Stimulated activated naive B cell treated with anti-CD40 and anti-IgM and Interleukin-4, amounts not matched to agents 10 μg/mL and 1 μg/mL and 100 μg/mL, for 72 hours (primary cell): ENCODE data around the gene DYNLRB1.

Source experiments
- ATAC-seq, 2 donors: fragments of 150-1000 bp; cut with Tn5 transposase; replicated peaks; 2 replicates each; pipeline ENCODE4 v1.10.0; 2021; ENCODE audit warnings: moderate library complexity in 1 of 2
- DNase-seq: peaks from one replicate; pipeline ENCODE4 v3.0.0; 2021
- H3K27ac Mint-ChIP-seq: one replicate; pipeline ENCODE4 v1.8.0; 2022; ENCODE audit warnings: mild to moderate bottlenecking, mixed read lengths
- H3K27me3 Mint-ChIP-seq, 2 donors: one replicate each; pipeline ENCODE4 v1.8.0; 2022; ENCODE audit warnings: mixed read lengths in 2 of 2
- H3K36me3 Mint-ChIP-seq, 2 donors: one replicate each; pipeline ENCODE4 v1.8.0; 2022; ENCODE audit warnings: mixed read lengths in 2 of 2, mild to moderate bottlenecking in 1 of 2
- H3K4me1 Mint-ChIP-seq, 2 donors: one replicate each; pipeline ENCODE4 v1.8.0; 2022; ENCODE audit warnings: mixed read lengths in 2 of 2, mild to moderate bottlenecking in 1 of 2
- H3K4me3 Mint-ChIP-seq, 2 donors: one replicate each; pipeline ENCODE4 v1.8.0; 2022; ENCODE audit warnings: mild to moderate bottlenecking in 2 of 2, mixed read lengths in 2 of 2, moderate library complexity in 1 of 2
- H3K9me3 Mint-ChIP-seq, 2 donors: one replicate each; pipeline ENCODE4 v1.8.0; 2022; ENCODE audit warnings: mixed read lengths in 2 of 2, mild to moderate bottlenecking in 1 of 2

The DYNLRB1 gene

DNA sequence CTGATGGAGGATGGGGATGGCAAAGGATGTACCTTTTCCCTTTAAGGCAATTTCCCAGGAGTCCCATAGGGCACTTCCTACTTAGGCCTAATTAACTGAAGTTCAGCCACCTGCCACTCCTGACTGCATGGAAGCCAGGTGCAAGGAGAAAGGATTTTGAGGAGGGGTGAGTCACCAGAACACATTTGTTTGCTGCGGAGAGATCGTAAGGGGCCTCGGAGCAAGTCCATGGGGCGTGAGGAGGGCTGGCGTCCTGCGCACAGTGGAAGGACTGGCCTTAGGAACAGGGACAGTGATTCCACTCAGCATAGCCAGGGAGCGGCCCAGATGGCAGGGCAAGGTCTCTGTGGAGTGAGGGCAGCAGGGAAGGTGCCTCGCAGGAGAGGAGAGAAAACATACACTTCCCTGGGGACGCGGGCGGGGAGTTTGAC lies 30.5 kb downstream of the DYNLRB1 start:
- peaks cover 0 to 1% of the 10 kb centered on the region in 2 donors for H3K9me3 Mint-ChIP-seq
- no peak overlapping the region for H3K4me3 Mint-ChIP-seq
- ATAC-seq (no peak), DNase-seq (no peak)
- H3K36me3 Mint-ChIP-seq, result peaks cover 19% of the 10 kb centered on the region in 2 donors
- peaks cover 2 to 13% of the 10 kb centered on the region in 2 donors for H3K4me1 Mint-ChIP-seq
- peaks cover 19 to 21% of the 10 kb centered on the region in 2 donors for H3K27me3 Mint-ChIP-seq
- H3K27ac Mint-ChIP-seq, result no peak overlapping the region

DNA sequence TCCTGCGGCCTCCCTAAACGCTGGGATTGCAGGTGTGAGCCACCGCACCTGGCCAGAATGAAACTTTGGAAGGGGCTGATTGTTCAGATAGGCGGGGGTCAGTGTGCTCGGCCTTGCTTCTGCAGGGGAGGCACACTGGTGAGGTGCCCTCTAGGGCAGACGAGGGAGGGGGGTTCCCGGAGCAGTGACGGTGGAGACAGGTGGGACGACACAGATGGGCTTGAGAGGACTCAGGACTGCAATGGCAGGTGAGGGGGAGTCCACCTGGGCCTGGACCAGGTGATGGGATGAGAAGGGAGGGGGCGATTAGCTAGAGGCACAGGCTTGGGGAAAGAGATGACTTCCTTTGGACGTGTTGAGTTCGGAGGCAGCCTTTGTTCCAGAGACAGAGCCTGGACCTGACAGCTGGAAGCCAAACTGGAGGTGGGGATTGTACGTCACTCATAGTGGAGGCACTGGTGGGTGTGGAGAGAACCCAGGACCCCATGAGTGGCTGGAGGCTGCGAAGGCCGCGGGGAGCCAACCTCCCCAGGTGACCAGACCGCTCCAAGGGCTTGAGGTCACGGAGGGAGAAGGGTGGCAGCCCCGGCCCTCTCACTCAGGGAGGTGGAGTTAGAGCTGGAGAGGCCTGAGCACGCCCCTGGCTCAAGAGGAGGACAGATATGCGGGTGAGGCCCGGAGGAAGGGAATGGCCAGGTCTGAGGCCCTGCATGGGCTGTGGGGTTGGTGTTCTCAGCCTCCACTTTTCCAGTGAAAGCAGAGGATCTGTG lies 31.8 kb downstream of the DYNLRB1 start:
- no peak overlapping the region for H3K4me3 Mint-ChIP-seq
- peaks cover 10 to 12% of the 10 kb centered on the region in 2 donors for H3K36me3 Mint-ChIP-seq
- H3K27ac Mint-ChIP-seq, result no peak overlapping the region
- ATAC-seq (no peak), DNase-seq (no peak)
- peaks cover 19 to 21% of the 10 kb centered on the region in 2 donors for H3K27me3 Mint-ChIP-seq
- H3K4me1 Mint-ChIP-seq, result peaks cover 2 to 13% of the 10 kb centered on the region in 2 donors
- H3K9me3 Mint-ChIP-seq, result peaks cover 0 to 1% of the 10 kb centered on the region in 2 donors

DNA sequence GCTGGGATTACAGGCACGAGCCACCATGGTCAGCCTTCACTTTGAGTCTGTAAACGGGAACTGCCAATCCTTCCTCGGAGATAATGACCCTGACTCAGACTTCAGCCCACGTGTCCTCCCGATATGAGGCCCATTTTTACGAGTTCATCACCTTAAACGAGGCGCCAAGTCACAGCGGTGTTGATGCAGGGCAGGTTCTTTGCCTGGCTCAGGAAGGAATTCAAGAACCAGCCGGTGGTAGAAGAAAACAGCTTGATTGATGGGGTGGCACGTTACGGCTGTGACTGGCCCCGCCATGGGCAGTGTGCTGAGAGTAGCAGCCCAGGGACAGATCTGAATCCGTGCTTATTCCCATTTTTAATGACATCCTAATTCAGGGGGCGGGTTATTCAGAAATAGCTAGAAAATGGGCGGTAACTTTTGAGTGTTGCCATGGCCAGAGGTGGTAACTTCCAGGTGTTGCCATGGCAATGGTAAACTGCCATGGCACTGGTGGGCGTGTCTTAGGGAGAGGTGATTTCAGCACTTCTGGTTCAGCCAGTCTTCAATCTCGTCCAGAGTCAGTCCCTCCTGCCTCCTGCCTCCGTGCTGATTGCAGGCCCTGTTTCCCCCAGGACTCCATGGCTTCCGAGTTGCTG lies 33.2 kb downstream of the DYNLRB1 start:
- peaks cover 0 to 1% of the 10 kb centered on the region in 2 donors for H3K9me3 Mint-ChIP-seq
- no peak overlapping the region for H3K27ac Mint-ChIP-seq
- peaks cover 0 to 8% of the 10 kb centered on the region in 2 donors for H3K36me3 Mint-ChIP-seq
- no peak overlapping the region for H3K4me3 Mint-ChIP-seq
- ATAC-seq (peak; percentile 50 to 53), DNase-seq (no peak)
- peaks cover 19 to 21% of the 10 kb centered on the region in 2 donors for H3K27me3 Mint-ChIP-seq
- peaks cover 0 to 13% of the 10 kb centered on the region in 2 donors for H3K4me1 Mint-ChIP-seq

DNA sequence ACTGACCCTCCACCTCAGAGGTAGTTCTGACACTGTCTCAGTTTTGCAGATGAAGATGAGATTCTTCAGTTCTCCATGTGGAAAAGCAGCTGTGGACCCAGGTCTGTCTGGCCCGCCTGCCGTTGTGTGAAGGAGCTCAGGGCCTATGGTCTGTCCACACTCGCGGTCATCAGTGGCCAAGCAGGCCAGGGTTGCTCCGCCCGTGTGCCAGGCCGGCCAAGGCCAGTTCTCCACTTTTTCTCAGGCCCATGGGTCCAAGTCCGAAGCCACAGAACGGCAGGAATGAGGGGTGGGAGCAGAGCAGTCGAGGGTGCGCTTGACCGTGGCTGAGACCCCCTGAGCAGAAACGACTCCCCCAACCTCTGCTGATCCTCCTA lies 33.7 kb downstream of the DYNLRB1 start:
- peaks cover 0 to 1% of the 10 kb centered on the region in 2 donors for H3K9me3 Mint-ChIP-seq
- H3K4me3 Mint-ChIP-seq, result no peak overlapping the region
- ATAC-seq (no peak), DNase-seq (no peak)
- peaks cover 0 to 9% of the 10 kb centered on the region in 2 donors for H3K4me1 Mint-ChIP-seq
- H3K36me3 Mint-ChIP-seq, result peaks cover 0 to 8% of the 10 kb centered on the region in 2 donors
- H3K27me3 Mint-ChIP-seq, result peaks cover 17 to 19% of the 10 kb centered on the region in 2 donors
- no peak overlapping the region for H3K27ac Mint-ChIP-seq

DNA sequence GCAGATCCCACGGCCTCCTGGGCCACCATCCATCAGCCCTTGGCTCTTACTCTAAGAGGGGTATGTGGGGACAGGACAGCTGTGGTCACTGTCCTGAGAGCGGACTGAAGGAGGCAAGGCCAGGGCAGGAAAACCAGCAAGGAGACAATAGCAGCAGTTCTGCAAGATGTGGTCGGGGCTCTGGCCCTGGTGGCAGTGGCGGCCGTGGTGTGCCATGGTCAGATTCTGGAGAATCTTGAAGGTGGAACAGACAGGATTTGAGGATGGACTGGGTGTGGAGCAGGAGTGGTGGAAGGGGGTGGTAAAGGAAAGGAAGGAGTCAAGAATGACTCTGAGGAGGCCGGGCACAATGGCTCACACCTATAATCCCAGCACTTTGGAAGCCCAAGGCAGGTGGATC lies 36.3 kb downstream of the DYNLRB1 start:
- H3K4me3 Mint-ChIP-seq, result no peak overlapping the region
- H3K36me3 Mint-ChIP-seq, result peaks cover 0 to 3% of the 10 kb centered on the region in 2 donors
- H3K9me3 Mint-ChIP-seq, result no peaks in the 10 kb centered on the region
- H3K27me3 Mint-ChIP-seq, result peaks cover 7 to 9% of the 10 kb centered on the region in 2 donors
- no peak overlapping the region for H3K27ac Mint-ChIP-seq
- DNase-seq (no peak), ATAC-seq (no peak)
- peaks cover 0 to 8% of the 10 kb centered on the region in 2 donors for H3K4me1 Mint-ChIP-seq

DNA sequence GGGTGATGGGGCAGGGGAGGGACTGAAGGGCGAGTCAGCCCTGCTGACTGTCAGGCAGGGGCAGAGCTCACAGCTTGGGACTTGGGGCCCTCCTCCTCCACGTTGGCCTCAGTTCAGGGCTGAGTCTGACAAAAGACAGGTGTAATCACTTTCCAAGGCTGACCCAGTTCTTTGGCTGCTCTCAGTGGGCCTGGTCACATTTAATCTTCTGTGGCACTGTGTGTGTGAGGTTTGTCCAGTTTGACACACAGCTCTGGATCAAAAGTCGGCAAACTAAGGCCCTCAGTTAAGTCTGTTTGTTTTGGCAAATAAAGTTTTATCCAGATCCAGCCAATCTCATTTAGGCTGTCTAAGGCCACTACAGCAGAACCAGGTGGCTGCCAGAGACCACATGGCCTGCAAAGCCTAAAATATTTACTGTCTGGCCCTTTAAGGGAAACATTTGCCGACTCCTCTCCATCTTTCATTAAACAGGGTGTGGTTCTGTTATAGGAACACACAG lies 37.2 kb downstream of the DYNLRB1 start:
- no peaks in the 10 kb centered on the region for H3K36me3 Mint-ChIP-seq
- ATAC-seq (no peak), DNase-seq (no peak)
- peaks cover under 1 to 7% of the 10 kb centered on the region in 2 donors for H3K27me3 Mint-ChIP-seq
- H3K27ac Mint-ChIP-seq, result no peak overlapping the region
- H3K4me1 Mint-ChIP-seq, result peaks cover 5 to 15% of the 10 kb centered on the region in 2 donors
- no peak overlapping the region for H3K4me3 Mint-ChIP-seq
- no peaks in the 10 kb centered on the region for H3K9me3 Mint-ChIP-seq

DNA sequence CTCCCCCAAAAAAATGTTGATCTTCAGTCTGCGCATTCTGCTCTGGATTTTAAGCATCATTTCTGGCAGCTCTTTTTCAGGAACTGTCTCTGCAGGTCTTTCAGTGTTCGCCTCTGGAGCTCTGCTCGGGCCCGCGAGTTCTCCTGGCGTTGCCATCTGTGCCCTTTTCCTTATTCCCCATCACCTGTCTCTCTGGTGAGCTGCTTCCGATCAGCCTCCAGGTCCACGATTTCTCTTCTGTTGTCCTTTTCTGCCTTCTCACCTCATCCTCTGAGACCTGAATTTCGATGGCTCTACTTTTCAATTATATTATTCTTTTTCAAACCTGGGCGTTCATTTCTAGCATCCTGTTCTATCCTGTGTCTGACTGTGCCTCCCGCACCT lies 41.7 kb downstream of the DYNLRB1 start:
- ATAC-seq (no peak), DNase-seq (no peak)
- Mint-ChIP-seq H3K4me1 (peaks cover 7 to 9% of the 10 kb centered on the region in 2 donors), H3K4me3 (peak overlapping the region; percentile 90 to 91), H3K9me3 (no peaks in the 10 kb centered on the region), H3K27me3 (no peaks in the 10 kb centered on the region), H3K27ac (peak overlapping the region; percentile 94), H3K36me3 (peaks cover 0 to 6% of the 10 kb centered on the region in 2 donors)

DNA sequence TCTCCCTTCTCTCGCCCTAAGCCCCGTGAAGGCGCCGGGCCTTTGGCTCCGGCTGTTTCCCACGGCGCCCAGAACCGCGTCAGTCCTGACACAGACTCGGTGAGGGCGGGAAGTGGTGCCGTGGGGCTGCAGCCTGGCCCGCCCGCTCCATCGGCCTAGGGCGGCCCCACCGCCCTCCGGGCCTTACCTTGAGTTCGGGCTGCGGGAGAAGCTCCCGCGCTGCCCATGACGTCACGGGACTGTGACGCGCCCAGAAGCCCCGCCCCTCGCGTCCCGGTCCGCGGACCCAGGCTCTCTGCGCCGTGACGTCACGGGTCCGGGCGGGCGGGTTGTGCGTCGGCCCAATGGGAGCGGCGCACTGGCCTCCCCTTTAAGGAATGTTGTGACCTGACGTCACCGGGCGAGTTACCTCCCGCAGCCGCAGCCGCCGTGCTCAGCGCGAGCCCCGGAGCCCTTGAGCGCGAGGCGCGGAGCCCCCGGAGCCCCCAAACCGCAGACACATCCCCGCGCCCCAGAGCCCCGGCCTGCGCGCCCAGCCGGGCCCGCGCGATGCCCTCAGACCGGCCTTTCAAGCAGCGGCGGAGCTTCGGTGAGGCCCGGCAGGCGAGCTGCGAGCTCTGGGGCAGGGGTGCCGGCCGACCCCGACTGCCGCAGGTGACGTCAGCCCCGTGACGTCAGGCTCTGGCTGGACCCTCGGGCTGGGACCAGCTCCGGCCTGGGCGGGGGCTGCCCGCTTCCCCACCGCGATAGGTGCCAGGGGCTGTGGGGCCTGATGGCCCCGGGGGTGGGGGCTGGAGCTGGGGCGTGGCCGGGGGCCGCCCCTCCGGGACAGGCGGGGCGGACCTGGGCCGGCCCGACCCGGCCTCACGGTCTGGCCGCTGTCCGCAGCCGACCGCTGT lies 42.3 kb downstream of the DYNLRB1 start, which contains the start of gene MAP1LC3A:
TSS of gene MAP1LC3A (plus strand) at position 399 of the 899 bp plus-strand sequence. CDS start at position 550, 151 bp downstream.
- Mint-ChIP-seq H3K27me3 (no peaks in the 10 kb centered on the region), H3K9me3 (no peaks in the 10 kb centered on the region), H3K27ac (peak within 1 kb of the TSS; percentile 94), H3K4me1 (peaks cover 7 to 9% of the 10 kb centered on the region in 2 donors), H3K4me3 (peak within 1 kb of the TSS; percentile 90 to 91), H3K36me3 (peaks cover 0 to 6% of the 10 kb centered on the region in 2 donors)
- DNase-seq (peak; percentile 75), ATAC-seq (peak; percentile 83 to 86)

DNA sequence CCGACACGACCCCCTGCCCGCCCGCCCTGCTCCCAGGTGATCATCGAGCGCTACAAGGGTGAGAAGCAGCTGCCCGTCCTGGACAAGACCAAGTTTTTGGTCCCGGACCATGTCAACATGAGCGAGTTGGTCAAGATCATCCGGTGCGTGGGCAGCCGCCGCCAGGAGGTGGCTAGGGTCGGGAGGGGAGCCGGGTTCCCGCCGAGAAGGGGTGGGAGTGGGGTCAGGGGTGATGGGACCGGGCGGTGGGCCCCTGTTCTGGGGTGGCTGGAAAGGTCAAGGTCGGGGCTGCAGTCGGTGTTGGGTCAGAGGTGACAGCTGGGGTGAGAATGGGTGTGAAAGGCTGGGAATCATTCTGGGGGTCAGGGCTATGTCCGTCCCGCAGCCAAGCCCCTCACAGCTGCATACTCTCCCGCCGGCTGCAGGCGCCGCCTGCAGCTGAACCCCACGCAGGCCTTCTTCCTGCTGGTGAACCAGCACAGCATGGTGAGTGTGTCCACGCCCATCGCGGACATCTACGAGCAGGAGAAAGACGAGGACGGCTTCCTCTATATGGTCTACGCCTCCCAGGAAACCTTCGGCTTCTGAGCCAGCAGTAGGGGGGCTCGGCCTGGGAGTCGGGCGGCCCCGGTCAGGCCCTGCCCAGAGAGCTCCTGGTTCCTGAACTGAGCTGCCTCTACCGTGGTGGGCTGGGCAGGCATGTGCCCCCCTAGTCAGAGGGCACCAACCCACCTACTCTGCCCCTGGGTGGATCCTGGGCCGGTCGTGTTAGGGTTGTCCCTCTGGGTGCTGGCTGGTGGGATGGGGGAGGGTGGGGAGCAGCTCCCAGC lies 43.3 kb downstream of the DYNLRB1 start:
- Mint-ChIP-seq H3K4me3 (peak overlapping the region; percentile 46 to 62), H3K27ac (peak overlapping the region; percentile 52), H3K9me3 (no peaks in the 10 kb centered on the region), H3K27me3 (no peaks in the 10 kb centered on the region), H3K4me1 (peaks cover 7 to 10% of the 10 kb centered on the region in 2 donors), H3K36me3 (peaks cover 0 to 8% of the 10 kb centered on the region in 2 donors)
- ATAC-seq (no peak), DNase-seq (no peak)

DNA sequence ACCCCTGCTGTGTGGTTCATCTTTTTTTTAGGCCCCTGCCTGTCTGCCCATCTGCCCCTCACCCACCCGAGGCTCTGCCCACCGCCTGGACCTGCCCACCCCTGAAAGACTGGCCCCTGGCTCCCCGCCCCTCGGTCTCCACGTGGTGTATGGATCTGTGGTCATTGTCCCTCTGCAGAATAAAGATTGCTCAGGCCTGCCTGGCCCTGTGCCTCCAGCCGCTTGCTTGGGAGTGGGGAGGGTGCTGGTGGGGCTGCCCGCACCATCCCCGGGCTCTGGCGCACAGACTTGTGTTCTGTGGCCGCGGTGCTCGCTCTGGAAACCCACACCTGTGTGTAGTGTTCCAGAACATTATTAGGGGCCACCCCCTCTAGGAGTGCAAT lies 43.9 kb downstream of the DYNLRB1 start:
- H3K27ac Mint-ChIP-seq, result peak overlapping the region; percentile 75

DNA sequence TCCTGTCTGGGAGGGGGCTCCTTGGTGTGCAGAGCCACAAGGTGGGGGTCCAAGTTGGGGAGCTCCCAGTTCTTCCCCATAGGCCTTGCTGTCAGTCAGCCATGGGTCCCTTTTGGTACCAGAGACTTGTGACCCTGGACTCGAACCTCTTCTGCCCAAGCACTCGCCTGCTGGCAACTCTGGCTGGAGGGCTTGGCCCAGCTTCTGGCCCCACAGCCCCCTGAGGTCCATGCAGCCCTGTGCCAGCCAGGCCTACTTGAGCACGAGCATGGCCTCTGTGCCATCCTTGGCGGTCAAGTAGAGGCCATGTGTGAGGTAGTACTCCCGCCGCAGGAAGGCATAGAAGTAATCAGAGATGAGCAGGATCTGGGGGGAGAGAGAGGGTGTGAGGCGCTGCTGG lies 44.4 kb downstream of the DYNLRB1 start:
- DNase-seq (no peak), ATAC-seq (no peak)
- H3K4me1 Mint-ChIP-seq, result peaks cover 7 to 15% of the 10 kb centered on the region in 2 donors
- peaks cover 2 to 10% of the 10 kb centered on the region in 2 donors for H3K36me3 Mint-ChIP-seq
- no peak overlapping the region for H3K4me3 Mint-ChIP-seq
- H3K27ac Mint-ChIP-seq, result peak overlapping the region; percentile 75
- H3K9me3 Mint-ChIP-seq, result no peaks in the 10 kb centered on the region
- H3K27me3 Mint-ChIP-seq, result no peaks in the 10 kb centered on the region

More for the DNA sequence above, 43.9 kb downstream of the DYNLRB1 start:
- Mint-ChIP-seq H3K4me1 (peaks cover 7 to 14% of the 10 kb centered on the region in 2 donors), H3K36me3 (peaks cover 0 to 9% of the 10 kb centered on the region in 2 donors), H3K4me3 (peak overlapping the region; percentile 14 to 49), H3K9me3 (no peaks in the 10 kb centered on the region), H3K27me3 (no peaks in the 10 kb centered on the region)
- ATAC-seq (peak; percentile 22 to 35), DNase-seq (no peak)

DNA sequence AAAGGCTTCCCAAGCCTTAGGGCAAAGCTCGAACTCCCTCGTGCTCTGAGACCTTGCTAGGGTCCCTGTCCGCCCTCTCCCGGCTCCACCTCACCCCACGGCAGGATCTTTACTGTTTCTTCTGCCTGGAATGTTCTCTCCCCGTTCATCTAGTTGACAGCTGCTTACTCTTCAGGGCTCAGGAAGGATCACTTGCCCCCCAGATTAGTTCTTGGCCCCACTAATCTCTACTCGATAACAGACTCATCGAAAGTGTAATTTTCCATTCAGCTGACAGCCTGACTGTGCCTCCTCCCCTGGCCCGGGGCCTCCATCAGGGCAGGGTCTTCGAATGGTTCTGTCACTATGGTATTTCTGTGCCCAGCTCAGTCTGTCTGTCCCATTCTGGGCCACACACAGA lies 45.4 kb downstream of the DYNLRB1 start:
- no peak overlapping the region for H3K4me3 Mint-ChIP-seq
- ATAC-seq (no peak), DNase-seq (no peak)
- no peaks in the 10 kb centered on the region for H3K9me3 Mint-ChIP-seq
- H3K36me3 Mint-ChIP-seq, result peaks cover 6 to 19% of the 10 kb centered on the region in 2 donors
- no peaks in the 10 kb centered on the region for H3K27me3 Mint-ChIP-seq
- peak overlapping the region; percentile 1 for H3K27ac Mint-ChIP-seq
- peaks cover 7 to 19% of the 10 kb centered on the region in 2 donors for H3K4me1 Mint-ChIP-seq

DNA sequence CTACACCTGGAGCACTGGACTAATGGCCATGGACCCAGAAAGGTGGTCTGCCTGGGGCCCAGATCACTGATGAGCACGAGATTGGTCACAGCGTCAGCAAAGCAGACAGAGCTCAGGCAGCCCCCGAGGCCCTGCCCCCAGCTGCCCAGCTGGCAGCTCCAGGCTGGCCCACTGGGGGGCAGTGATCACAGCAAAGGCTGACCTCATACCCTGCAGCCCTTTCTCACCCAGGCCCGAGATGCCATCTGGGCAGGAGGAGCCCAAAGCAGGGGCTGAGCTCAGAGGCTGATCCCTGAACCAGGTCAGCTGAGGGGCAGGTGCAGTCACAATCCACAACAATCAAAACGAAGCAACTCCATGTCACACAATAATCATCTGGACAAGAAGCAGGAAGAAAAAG lies 46.4 kb downstream of the DYNLRB1 start:
- Mint-ChIP-seq H3K36me3 (peaks cover 10 to 23% of the 10 kb centered on the region in 2 donors), H3K9me3 (no peaks in the 10 kb centered on the region), H3K27me3 (no peaks in the 10 kb centered on the region), H3K4me1 (peaks cover 7 to 19% of the 10 kb centered on the region in 2 donors), H3K27ac (no peak overlapping the region), H3K4me3 (no peak overlapping the region)
- ATAC-seq (peak; percentile 29 to 37), DNase-seq (no peak)
